Hepatocyte (in vitro differentiated cells): ENCODE measurements around the gene SV2C.

Source experiments
- CTCF ChIP-seq: fragments of 200-600 bp; sonication (generic); IDR thresholded peaks from 2 replicates; pipeline ENCODE4 v1.5.1; 2016; ENCODE audit warnings: antibody characterized with exemption, mild to moderate bottlenecking; ENCODE audit not compliant: poor library complexity
- EZH2phosphoT487 ChIP-seq: fragments of 200-600 bp; sonication (generic); IDR thresholded peaks from one replicate; pipeline ENCODE4 v1.6.1; 2018; ENCODE audit warnings: antibody characterized with exemption, mild to moderate bottlenecking, low read depth, moderate library complexity; ENCODE audit not compliant: unreplicated experiment, severe bottlenecking

DNA sequence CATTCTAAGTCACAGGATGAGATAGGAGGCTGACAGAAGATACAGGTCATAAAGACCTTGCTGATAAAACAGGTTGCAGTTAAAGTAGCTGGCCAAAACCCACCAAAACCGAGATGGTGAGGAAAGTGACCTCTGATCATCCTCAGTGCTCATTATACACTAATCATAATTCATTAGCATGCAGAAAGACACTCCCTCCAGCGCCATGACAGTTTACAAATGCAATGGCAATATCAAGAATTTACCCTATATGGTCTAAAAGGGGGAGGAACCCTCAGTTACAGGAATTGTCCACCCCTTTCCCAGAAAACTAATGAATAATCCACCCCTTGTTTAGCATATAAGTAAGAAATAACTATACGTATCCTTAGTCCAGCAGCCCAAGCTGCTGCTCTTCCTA lies 256.7 kb downstream of the SV2C start:
- TF ChIP-seq EZH2phosphoT487 (no peak), CTCF (no peak)
